Activated naive CD8-positive, alpha-beta T cell treated with anti-CD3 and anti-CD28 coated beads, Interleukin-2, amount 10 ng/mL, durations not matched to agents 7 days and 5 days (primary cell): ENCODE measurements around the gene CLCN3. TPM values are rescaled to one million over a fixed set of nuclear protein-coding genes. Genes with fewer than 3 reads are reported as not detected.

ENCODE experiments used
- ATAC-seq: fragments of 150-1000 bp; cut with Tn5 transposase; one replicate; pipeline ENCODE4 v1.10.0; 2021; ENCODE audit warnings: low read depth, moderate library complexity
- POLR2A ChIA-PET: fragments of 350-600 bp; sonication (Branson Sonifier 250); formaldehyde crosslinking; loops from one replicate; lab custom pipeline; 2021; ENCODE audit warnings: antibody characterized with exemption; lab: Charles Lee
- DNase-seq: peaks from one replicate; pipeline ENCODE4 v3.0.0; 2021
- H3K27ac Mint-ChIP-seq: one replicate; pipeline ENCODE4 v1.8.0; 2022; ENCODE audit warnings: mild to moderate bottlenecking, mixed read lengths
- H3K27me3 Mint-ChIP-seq: one replicate; pipeline ENCODE4 v1.8.0; 2022; ENCODE audit warnings: mild to moderate bottlenecking, moderate library complexity, mixed read lengths
- H3K36me3 Mint-ChIP-seq: one replicate; pipeline ENCODE4 v1.8.0; 2021; ENCODE audit warnings: mild to moderate bottlenecking, mixed read lengths
- H3K4me1 Mint-ChIP-seq: one replicate; pipeline ENCODE4 v1.8.0; 2021; ENCODE audit warnings: mixed read lengths
- H3K4me3 Mint-ChIP-seq: one replicate; pipeline ENCODE4 v1.8.0; 2022; ENCODE audit warnings: mild to moderate bottlenecking, moderate library complexity, mixed read lengths
- H3K9me3 Mint-ChIP-seq: one replicate; pipeline ENCODE4 v1.8.0; 2021; ENCODE audit warnings: mixed read lengths
- total RNA-seq, 2 experiments: library from RNA; stranded (reverse); gene quantifications; one replicate each; pipeline ENCODE4 v1.2.3, GENCODE V29; 2021

The CLCN3 gene
- total RNA-seq, 2 experiments from 2014 or later: 26.3 to 28.5 TPM

- Mint-ChIP-seq H3K4me1 (peaks cover 3% of the 10 kb centered on the region), H3K9me3 (no peaks in the 10 kb centered on the region), H3K4me3 (no peak overlapping the region), H3K27me3 (no peaks in the 10 kb centered on the region), H3K36me3 (peaks cover 19% of the 10 kb centered on the region), H3K27ac (no peak overlapping the region)
- ATAC-seq (no peak), DNase-seq (no peak)
- POLR2A ChIA-PET: no interaction called here
These were observed 29.3 kb downstream of the CLCN3 start for GRCh38 chr4:169649545-169650226.

- Mint-ChIP-seq H3K27ac (no peak overlapping the region), H3K27me3 (no peaks in the 10 kb centered on the region), H3K4me1 (peaks cover 3% of the 10 kb centered on the region), H3K9me3 (no peaks in the 10 kb centered on the region), H3K36me3 (peaks cover 19% of the 10 kb centered on the region), H3K4me3 (no peak overlapping the region)
- POLR2A ChIA-PET: no interaction called here
- ATAC-seq: no peak
- no peak for DNase-seq
These were observed 30.0 kb downstream of the CLCN3 start for GRCh38 chr4:169650227-169650936.

- ATAC-seq: no peak
- POLR2A ChIA-PET: no interaction called here
- H3K9me3 Mint-ChIP-seq: no peaks in the 10 kb centered on the region
- DNase-seq: no peak
- peaks cover 3% of the 10 kb centered on the region for H3K4me1 Mint-ChIP-seq
- no peak overlapping the region for H3K27ac Mint-ChIP-seq
- no peaks in the 10 kb centered on the region for H3K27me3 Mint-ChIP-seq
- peaks cover 17% of the 10 kb centered on the region for H3K36me3 Mint-ChIP-seq
- no peak overlapping the region for H3K4me3 Mint-ChIP-seq
These were observed 32.2 kb downstream of the CLCN3 start for GRCh38 chr4:169652535-169652934.

GRCh38 chr4:169655401-169655800, 35.0 kb downstream of the CLCN3 start:
- no peak for DNase-seq
- Mint-ChIP-seq H3K4me3 (no peak overlapping the region), H3K36me3 (peaks cover 11% of the 10 kb centered on the region), H3K9me3 (no peaks in the 10 kb centered on the region), H3K4me1 (peaks cover 10% of the 10 kb centered on the region), H3K27ac (no peak overlapping the region), H3K27me3 (no peaks in the 10 kb centered on the region)
- no peak for ATAC-seq
- POLR2A ChIA-PET: no interaction called here

- no peak for DNase-seq
- POLR2A ChIA-PET: interaction anchor here (3.3 kb wide), 1 partner anchor 38 kb away, joined by 14 read pairs; the partner anchor contains the start of gene CLCN3
- peaks cover 10% of the 10 kb centered on the region for H3K36me3 Mint-ChIP-seq
- H3K27me3 Mint-ChIP-seq: no peaks in the 10 kb centered on the region
- ATAC-seq: no peak
- H3K27ac Mint-ChIP-seq: no peak overlapping the region
- no peaks in the 10 kb centered on the region for H3K9me3 Mint-ChIP-seq
- no peak overlapping the region for H3K4me3 Mint-ChIP-seq
- H3K4me1 Mint-ChIP-seq: peaks cover 11% of the 10 kb centered on the region
These were observed 37.2 kb downstream of the CLCN3 start for GRCh38 chr4:169657470-169658107.

GRCh38 chr4:169658196-169658595, 37.8 kb downstream of the CLCN3 start:
- Mint-ChIP-seq H3K4me3 (no peak overlapping the region), H3K36me3 (peaks cover 6% of the 10 kb centered on the region), H3K27me3 (no peaks in the 10 kb centered on the region), H3K27ac (no peak overlapping the region), H3K4me1 (peaks cover 11% of the 10 kb centered on the region), H3K9me3 (no peaks in the 10 kb centered on the region)
- ATAC-seq: no peak
- POLR2A ChIA-PET: interaction anchor here (3.3 kb wide), 1 partner anchor 38 kb away, joined by 14 read pairs; the partner anchor contains the start of gene CLCN3
- DNase-seq: no peak

GRCh38 chr4:169658975-169659715, 38.8 kb downstream of the CLCN3 start:
- DNase-seq (no peak), ATAC-seq (no peak)
- Mint-ChIP-seq H3K4me1 (peaks cover 15% of the 10 kb centered on the region), H3K27ac (no peak overlapping the region), H3K36me3 (peaks cover 6% of the 10 kb centered on the region), H3K9me3 (no peaks in the 10 kb centered on the region), H3K4me3 (peak overlapping the region; percentile 39), H3K27me3 (no peaks in the 10 kb centered on the region)
- POLR2A ChIA-PET: interaction anchor here (1.0 to 3.3 kb wide), 3 partner anchors 37 to 47 kb away, joined by 3 to 14 read pairs (median 4); partner anchors contain the start of genes CLCN3 and NEK1

GRCh38 chr4:169659716-169660670, 39.6 kb downstream of the CLCN3 start:
- peak overlapping the region; percentile 87 for H3K4me3 Mint-ChIP-seq
- peak overlapping the region; percentile 89 for H3K27ac Mint-ChIP-seq
- peak; percentile 99 for ATAC-seq
- DNase-seq: no peak
- H3K36me3 Mint-ChIP-seq: peaks cover 4% of the 10 kb centered on the region
- peaks cover 17% of the 10 kb centered on the region for H3K4me1 Mint-ChIP-seq
- POLR2A ChIA-PET: interaction anchor here (1.0 to 3.3 kb wide), 3 partner anchors 38 to 48 kb away, joined by 3 to 14 read pairs (median 4); partner anchors contain the start of genes CLCN3 and NEK1
- H3K27me3 Mint-ChIP-seq: no peaks in the 10 kb centered on the region
- H3K9me3 Mint-ChIP-seq: no peaks in the 10 kb centered on the region

GRCh38 chr4:169660929-169661328, 40.6 kb downstream of the CLCN3 start:
- peaks cover 12% of the 10 kb centered on the region for H3K36me3 Mint-ChIP-seq
- no peaks in the 10 kb centered on the region for H3K9me3 Mint-ChIP-seq
- no peak for DNase-seq
- H3K4me1 Mint-ChIP-seq: peaks cover 23% of the 10 kb centered on the region
- ATAC-seq: no peak
- no peaks in the 10 kb centered on the region for H3K27me3 Mint-ChIP-seq
- H3K27ac Mint-ChIP-seq: no peak overlapping the region
- H3K4me3 Mint-ChIP-seq: no peak overlapping the region
- POLR2A ChIA-PET: interaction anchor here (3.3 kb wide), 1 partner anchor 41 kb away, joined by 14 read pairs; the partner anchor contains the start of gene CLCN3

GRCh38 chr4:169661761-169662160, 41.4 kb downstream of the CLCN3 start:
- peaks cover 23% of the 10 kb centered on the region for H3K4me1 Mint-ChIP-seq
- DNase-seq: no peak
- H3K9me3 Mint-ChIP-seq: peaks cover 3% of the 10 kb centered on the region
- peaks cover 19% of the 10 kb centered on the region for H3K36me3 Mint-ChIP-seq
- POLR2A ChIA-PET: no interaction called here
- no peak overlapping the region for H3K27ac Mint-ChIP-seq
- no peak for ATAC-seq
- H3K4me3 Mint-ChIP-seq: no peak overlapping the region
- H3K27me3 Mint-ChIP-seq: no peaks in the 10 kb centered on the region

- H3K27me3 Mint-ChIP-seq: no peaks in the 10 kb centered on the region
These were observed 41.8 kb downstream of the CLCN3 start for GRCh38 chr4:169662206-169662605.

GRCh38 chr4:169663402-169663801, 43.0 kb downstream of the CLCN3 start:
- no peaks in the 10 kb centered on the region for H3K27me3 Mint-ChIP-seq
- H3K27ac Mint-ChIP-seq: no peak overlapping the region
- H3K4me3 Mint-ChIP-seq: no peak overlapping the region
- peaks cover 23% of the 10 kb centered on the region for H3K4me1 Mint-ChIP-seq
- H3K9me3 Mint-ChIP-seq: peaks cover 3% of the 10 kb centered on the region
- no peak for DNase-seq
- POLR2A ChIA-PET: no interaction called here
- no peak for ATAC-seq
- peaks cover 24% of the 10 kb centered on the region for H3K36me3 Mint-ChIP-seq

More at GRCh38 chr4:169662206-169662605, 41.8 kb downstream of the CLCN3 start:
- POLR2A ChIA-PET: no interaction called here
- H3K4me3 Mint-ChIP-seq: no peak overlapping the region
- no peak overlapping the region for H3K27ac Mint-ChIP-seq
- peaks cover 23% of the 10 kb centered on the region for H3K4me1 Mint-ChIP-seq
- ATAC-seq: no peak
- peaks cover 21% of the 10 kb centered on the region for H3K36me3 Mint-ChIP-seq
- DNase-seq: no peak
- H3K9me3 Mint-ChIP-seq: peaks cover 3% of the 10 kb centered on the region
